Fibroblast of lung (primary cell): ENCODE measurements around the gene AQP1.

ENCODE experiments used
- CTCF ChIP-seq, 2 donors: IDR thresholded peaks in 1 of 2; conservative IDR thresholded peaks in 1 of 2; 1 replicate in 1 of 2; 2 replicates in 1 of 2; pipeline ENCODE4 v1.5.1; 2011 to 2012; ENCODE audit warnings: low read length in 2 of 2, control low read depth in 1 of 2, inconsistent platforms in 1 of 2, low read depth in 1 of 2, mild to moderate bottlenecking in 1 of 2
- EZH2 ChIP-seq: IDR thresholded peaks from 2 replicates; pipeline ENCODE4 v1.5.1; 2012; ENCODE audit warnings: low read length, control low read depth, mild to moderate bottlenecking; ENCODE audit errors: missing control alignments

DNA sequence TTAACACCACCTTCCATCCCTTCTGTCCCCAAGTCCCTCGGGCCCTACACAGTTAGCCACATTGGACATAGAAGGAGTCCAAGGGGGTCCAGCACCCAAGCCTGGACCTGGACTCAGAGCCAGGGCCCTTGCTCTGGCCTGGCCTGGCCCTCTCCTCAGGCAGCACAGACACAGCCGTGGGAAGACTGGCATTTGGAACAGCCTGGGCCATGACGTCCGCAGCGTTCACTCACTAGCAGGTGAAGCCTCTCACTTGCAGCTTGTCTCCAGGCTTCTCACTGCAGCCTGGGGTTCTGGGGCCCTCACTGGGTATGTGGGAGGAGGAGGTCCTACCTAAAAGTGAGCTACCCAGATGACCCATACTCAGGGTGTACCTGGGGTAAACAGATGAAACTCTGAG lies 33.7 kb upstream of the AQP1 start:
- no peak for TF ChIP-seq CTCF (conservative IDR thresholded peaks at IDR 0.05 in 1 of 2, IDR thresholded peaks at IDR 0.05 in 1 of 2; ENCODE audit: low read depth in 1 of 2, low read length in 2 of 2)
- TF ChIP-seq EZH2: no peak
